ENCODE measurements around the gene FGFR3. TPM values are rescaled to one million over a fixed set of nuclear protein-coding genes. Genes with fewer than 3 reads are reported as not detected.

The FGFR3 gene
- total and polyA plus RNA-seq, 2 experiments from 2014 or later = 0.10 to 0.97 TPM

DNA sequence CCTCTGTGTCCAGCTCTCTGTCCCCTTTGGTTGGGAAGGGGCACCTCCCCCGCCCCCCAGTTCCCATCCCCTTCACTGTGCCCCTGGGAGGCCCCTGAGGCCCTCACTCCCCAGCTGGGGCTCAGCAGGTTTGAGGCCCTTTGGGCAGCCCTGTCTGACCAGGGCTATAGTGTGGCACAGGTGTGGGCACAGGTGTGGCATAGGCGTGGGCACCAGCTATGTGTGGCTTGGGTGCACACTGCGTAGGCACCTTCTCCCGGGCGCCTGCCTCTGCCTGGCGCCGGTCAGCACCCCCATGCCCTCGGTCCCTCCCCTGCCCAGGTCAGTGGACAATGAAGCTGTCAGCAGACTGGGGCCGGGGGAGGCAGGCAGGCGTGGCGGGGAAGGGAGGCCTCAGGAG is 7.5 kb upstream of the FGFR3 start:
- Histone ChIP-seq H4K20me1 (ENCODE audit: insufficient read depth) (no peaks in the 10 kb centered on the region), H3K27ac (no peak overlapping the region), H3K9me2 (ENCODE audit: insufficient read depth) (no peaks in the 10 kb centered on the region), H3K79me2 (ENCODE audit: insufficient read depth) (no peaks in the 10 kb centered on the region), H3K4me3 (no peak overlapping the region), H3K27me3 (replicated peaks; ENCODE audit: insufficient read depth) (no peaks in the 10 kb centered on the region), H2AFZ (no peak overlapping the region), H3K36me3 (ENCODE audit: low read depth) (no peaks in the 10 kb centered on the region), H3K9ac (no peak overlapping the region), H3K4me2 (ENCODE audit: unreplicated experiment) (no peak overlapping the region), H3F3A (ENCODE audit: insufficient read depth) (no peaks in the 10 kb centered on the region), H3K4me1 (ENCODE audit: insufficient read depth) (no peaks in the 10 kb centered on the region), H3K9me3 (ENCODE audit: low read depth) (no peaks in the 10 kb centered on the region)
- TF ChIP-seq EZH2phosphoT487 (IDR thresholded peaks at IDR 0.05; ENCODE audit: insufficient read depth, low read depth) = no peak
- no peak for TF ChIP-seq EZH2 (IDR thresholded peaks at IDR 0.05; ENCODE audit: insufficient read depth, poor library complexity, severe bottlenecking)
- in situ Hi-C loops (cut with MboI) = no loop called here
- WGBS, 2 experiments (ENCODE audit: low coverage in 1 of 2, low lambda C conversion rate in 2 of 2, missing lambda C conversion rate in 2 of 2) = 84 to 100% methylated on average over 1 to 11 of the region's 11 CpGs
- no peak for DNase-seq

DNA sequence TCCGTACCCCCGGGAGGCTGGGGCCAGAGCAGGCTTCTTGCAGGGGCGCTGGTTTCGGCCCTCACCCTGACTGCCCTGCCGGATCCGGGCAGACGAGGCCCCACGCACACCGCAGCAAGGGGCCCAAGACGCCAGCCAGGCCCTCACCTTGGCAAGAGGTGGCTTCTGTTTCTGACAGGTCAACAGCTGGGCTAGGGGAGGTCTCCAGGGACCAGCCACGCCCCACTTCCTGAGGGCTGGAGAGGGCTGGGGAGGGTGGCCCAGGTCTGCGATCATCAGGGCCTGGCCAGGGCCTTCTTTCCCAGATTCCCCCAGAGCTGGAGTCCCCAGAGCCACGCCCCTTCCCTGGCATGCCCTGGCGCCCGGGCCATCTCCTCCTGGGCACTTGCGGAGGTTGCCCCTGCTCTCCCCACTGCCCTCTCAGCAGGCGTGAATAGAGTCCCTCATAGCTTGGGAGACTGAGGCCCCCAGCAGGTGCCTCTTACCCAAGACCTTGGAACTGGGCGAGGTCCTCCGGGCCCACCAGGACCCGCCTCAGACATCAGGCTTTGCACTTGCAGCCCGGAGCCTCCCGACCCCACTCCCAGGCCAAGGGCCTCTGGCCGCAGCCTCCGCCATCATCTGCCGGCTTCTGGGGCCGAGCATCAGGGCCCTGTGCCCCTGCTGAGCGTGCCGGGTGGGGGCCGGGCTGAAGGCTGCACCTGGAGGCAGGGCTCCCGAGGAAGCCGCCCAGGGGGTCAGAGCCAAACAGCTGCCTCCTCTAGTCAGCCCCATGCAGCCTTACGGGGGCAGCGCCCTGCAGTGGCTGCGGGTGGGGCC is 6.3 kb upstream of the FGFR3 start:
- in situ Hi-C loops (cut with MboI) = no loop called here
- H3K79me2 ChIP-seq (ENCODE audit: insufficient read depth) = no peaks in the 10 kb centered on the region

DNA sequence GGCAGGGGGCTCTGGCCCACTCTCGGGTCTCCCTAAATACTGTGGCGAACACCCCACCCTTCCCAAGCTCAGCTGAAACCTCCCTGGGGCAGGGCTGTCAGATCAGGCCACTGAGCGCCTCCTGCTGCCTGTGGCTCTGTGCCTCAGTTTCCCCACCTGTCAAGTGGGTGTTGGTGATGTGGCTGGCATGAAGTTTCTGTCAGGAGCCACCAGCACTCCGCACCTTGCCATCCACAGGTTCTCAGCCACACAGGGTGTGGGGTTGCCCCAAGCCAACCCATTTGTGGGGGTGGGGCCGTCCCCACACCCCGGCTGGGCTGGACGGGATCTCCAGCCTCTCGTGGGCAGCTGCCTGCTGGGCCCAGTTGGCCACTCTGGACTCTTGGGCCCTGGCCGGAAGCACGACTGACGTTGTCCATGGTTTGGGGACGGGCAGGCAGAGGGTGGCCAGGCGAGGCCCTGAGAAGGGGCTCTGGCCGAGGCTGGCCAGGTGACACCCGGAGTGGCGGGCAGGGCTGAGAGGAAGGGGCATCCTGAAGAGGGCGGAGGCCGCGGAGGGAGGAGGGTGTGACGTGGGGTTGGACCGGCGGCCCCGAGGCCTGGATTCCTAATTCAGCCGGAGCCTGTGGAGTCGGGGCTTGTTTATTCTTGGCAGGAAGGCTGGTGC is 5.5 kb upstream of the FGFR3 start:
- no peak overlapping the region for H3K27ac ChIP-seq
- H3F3A ChIP-seq (ENCODE audit: insufficient read depth) = no peaks in the 10 kb centered on the region
- no peak overlapping the region for H3K4me2 ChIP-seq (ENCODE audit: unreplicated experiment)
- no peak for DNase-seq
- no peaks in the 10 kb centered on the region for H3K9me2 ChIP-seq (ENCODE audit: insufficient read depth)
- no peak overlapping the region for H2AFZ ChIP-seq
- no peaks in the 10 kb centered on the region for H4K20me1 ChIP-seq (ENCODE audit: insufficient read depth)
- H3K27me3 ChIP-seq (replicated peaks; ENCODE audit: insufficient read depth) = no peaks in the 10 kb centered on the region; the same call in 1 of the 2 replicates
- WGBS, 2 experiments (ENCODE audit: low coverage in 1 of 2, low lambda C conversion rate in 2 of 2, missing lambda C conversion rate in 2 of 2) = 35 to 37% methylated on average over 23 to 24 of the region's 25 CpGs
- in situ Hi-C loops (cut with MboI) = no loop called here
- H3K36me3 ChIP-seq (ENCODE audit: low read depth) = no peaks in the 10 kb centered on the region
- no peaks in the 10 kb centered on the region for H3K9me3 ChIP-seq (ENCODE audit: low read depth)
- TF ChIP-seq EZH2 (IDR thresholded peaks at IDR 0.05; ENCODE audit: insufficient read depth, poor library complexity, severe bottlenecking) (no peak), EZH2phosphoT487 (IDR thresholded peaks at IDR 0.05; ENCODE audit: insufficient read depth, low read depth) (no peak)
- H3K9ac ChIP-seq = no peak overlapping the region
- H3K4me1 ChIP-seq (ENCODE audit: insufficient read depth) = no peaks in the 10 kb centered on the region
- H3K79me2 ChIP-seq (ENCODE audit: insufficient read depth) = no peaks in the 10 kb centered on the region
- no peak overlapping the region for H3K4me3 ChIP-seq

More for the DNA sequence above, 6.3 kb upstream of the FGFR3 start:
- H3K9me3 ChIP-seq (ENCODE audit: low read depth) = no peaks in the 10 kb centered on the region
- no peaks in the 10 kb centered on the region for H3K36me3 ChIP-seq (ENCODE audit: low read depth)
- WGBS, 2 experiments (ENCODE audit: low coverage in 1 of 2, low lambda C conversion rate in 2 of 2, missing lambda C conversion rate in 2 of 2) = 66 to 68% methylated on average over 26 to 32 of the region's 34 CpGs
- H4K20me1 ChIP-seq (ENCODE audit: insufficient read depth) = no peaks in the 10 kb centered on the region
- no peak for DNase-seq
- TF ChIP-seq EZH2phosphoT487 (IDR thresholded peaks at IDR 0.05; ENCODE audit: insufficient read depth, low read depth) (no peak), EZH2 (IDR thresholded peaks at IDR 0.05; ENCODE audit: insufficient read depth, poor library complexity, severe bottlenecking) (no peak)
- H3K9ac ChIP-seq = no peak overlapping the region
- H3K4me2 ChIP-seq (ENCODE audit: unreplicated experiment) = no peak overlapping the region
- no peak overlapping the region for H3K27ac ChIP-seq
- H2AFZ ChIP-seq = no peak overlapping the region
- H3F3A ChIP-seq (ENCODE audit: insufficient read depth) = no peaks in the 10 kb centered on the region
- H3K9me2 ChIP-seq (ENCODE audit: insufficient read depth) = no peaks in the 10 kb centered on the region
- H3K4me1 ChIP-seq (ENCODE audit: insufficient read depth) = no peaks in the 10 kb centered on the region
- H3K27me3 ChIP-seq (replicated peaks; ENCODE audit: insufficient read depth) = no peaks in the 10 kb centered on the region
- no peak overlapping the region for H3K4me3 ChIP-seq

DNA sequence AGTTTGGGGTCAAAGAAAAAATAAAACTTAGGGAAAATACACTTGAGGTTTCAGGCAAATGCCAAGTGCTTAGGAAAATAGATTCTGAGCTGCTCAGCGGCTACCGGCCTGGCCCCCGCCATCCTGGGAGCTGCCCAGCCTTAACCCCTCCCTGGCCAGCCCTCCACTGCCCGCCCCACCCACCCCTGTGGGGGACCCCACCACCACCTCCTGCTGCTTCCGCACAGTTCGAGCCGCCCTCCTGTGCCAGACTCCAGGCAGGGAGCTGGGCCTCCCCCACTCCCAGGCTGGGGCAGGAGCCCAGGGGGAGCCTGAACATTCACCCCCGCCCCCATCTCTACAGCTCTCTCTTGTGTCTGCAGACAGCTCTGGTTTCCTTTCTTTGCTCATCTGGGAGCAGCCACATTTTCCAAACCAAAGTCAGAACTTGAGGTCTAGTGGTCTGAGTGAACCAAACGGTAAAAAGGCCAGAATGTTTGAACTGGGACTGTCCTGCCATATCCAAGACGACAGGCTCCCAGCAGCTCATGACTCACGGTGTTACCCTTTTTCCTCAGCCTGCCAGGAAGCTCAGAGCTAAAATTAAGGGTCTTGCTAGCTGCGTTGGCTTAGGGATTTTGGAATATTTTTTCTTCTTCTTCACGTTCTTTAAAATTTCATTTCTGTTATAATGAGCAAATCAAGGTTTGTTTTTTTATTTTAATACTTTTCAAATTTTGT is 4.7 kb upstream of the FGFR3 start:
- Histone ChIP-seq H3K4me2 (ENCODE audit: unreplicated experiment) (no peak overlapping the region), H3K27me3 (replicated peaks; ENCODE audit: insufficient read depth) (no peaks in the 10 kb centered on the region; the same call in 1 of the 2 replicates), H3F3A (ENCODE audit: insufficient read depth) (no peaks in the 10 kb centered on the region), H3K9ac (no peak overlapping the region), H4K20me1 (ENCODE audit: insufficient read depth) (no peaks in the 10 kb centered on the region), H3K79me2 (ENCODE audit: insufficient read depth) (no peaks in the 10 kb centered on the region), H3K9me2 (ENCODE audit: insufficient read depth) (no peaks in the 10 kb centered on the region), H3K4me3 (no peak overlapping the region), H3K27ac (no peak overlapping the region), H2AFZ (no peak overlapping the region), H3K4me1 (ENCODE audit: insufficient read depth) (no peaks in the 10 kb centered on the region), H3K9me3 (ENCODE audit: low read depth) (no peaks in the 10 kb centered on the region), H3K36me3 (ENCODE audit: low read depth) (no peaks in the 10 kb centered on the region)
- TF ChIP-seq EZH2 (IDR thresholded peaks at IDR 0.05; ENCODE audit: insufficient read depth, poor library complexity, severe bottlenecking) = no peak
- TF ChIP-seq EZH2phosphoT487 (IDR thresholded peaks at IDR 0.05; ENCODE audit: insufficient read depth, low read depth) = no peak
- 35 to 51% methylated on average over 8 to 13 of the region's 13 CpGs for WGBS, 2 experiments (ENCODE audit: low coverage in 1 of 2, low lambda C conversion rate in 2 of 2, missing lambda C conversion rate in 2 of 2)
- peak; percentile 12 for DNase-seq
- in situ Hi-C loops (cut with MboI) = no loop called here
